ENCODE data around the gene TCEAL1. TPM values are rescaled to one million over a fixed set of nuclear protein-coding genes. Genes with fewer than 3 reads are reported as not detected.

The TCEAL1 gene
- polyA plus RNA-seq, 1 of the 3 experiments (the other 2 are of a cell fraction), result 22.1 TPM

DNA sequence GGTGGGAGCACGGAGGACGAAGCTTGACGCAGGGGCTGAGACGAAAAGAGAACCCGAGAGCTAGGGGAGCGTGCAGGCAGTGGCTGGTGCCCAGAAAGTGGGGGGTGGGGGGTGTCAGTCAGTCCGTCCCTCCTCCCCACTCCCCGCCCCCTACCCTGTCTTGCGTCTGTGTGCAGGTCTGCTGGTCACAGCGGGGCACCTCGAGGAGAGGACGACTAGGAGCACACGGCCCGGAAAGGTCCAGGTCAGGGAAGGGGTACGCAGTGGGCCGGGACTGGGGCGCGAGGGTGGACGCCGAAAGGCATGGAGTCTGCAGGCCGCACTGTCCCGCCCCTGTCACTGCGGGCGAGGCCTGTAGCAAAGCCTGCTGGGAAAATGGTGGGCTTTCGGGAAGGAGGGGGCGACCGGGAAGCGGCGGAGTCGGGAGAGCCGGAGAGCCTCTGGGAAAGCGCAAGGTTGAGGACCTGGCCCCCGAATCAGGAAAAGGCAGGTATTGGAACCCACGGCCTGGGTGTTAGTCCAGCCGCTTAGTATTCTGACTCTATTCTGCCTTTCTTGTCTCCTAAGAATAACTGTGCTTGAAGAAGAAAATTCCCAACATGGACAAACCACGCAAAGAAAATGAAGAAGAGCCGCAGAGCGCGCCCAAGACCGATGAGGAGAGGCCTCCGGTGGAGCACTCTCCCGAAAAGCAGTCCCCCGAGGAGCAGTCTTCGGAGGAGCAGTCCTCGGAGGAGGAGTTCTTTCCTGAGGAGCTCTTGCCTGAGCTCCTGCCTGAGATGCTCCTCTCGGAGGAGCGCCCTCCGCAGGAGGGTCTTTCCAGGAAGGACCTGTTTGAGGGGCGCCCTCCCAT, 769 bp downstream of the TCEAL1 start (continued):
- TF ChIP-seq CHD2 (IDR thresholded peaks at IDR 0.05; ENCODE audit: low read length, partially characterized antibody), result peak; percentile 2
- TF ChIP-seq, protein P1, sequence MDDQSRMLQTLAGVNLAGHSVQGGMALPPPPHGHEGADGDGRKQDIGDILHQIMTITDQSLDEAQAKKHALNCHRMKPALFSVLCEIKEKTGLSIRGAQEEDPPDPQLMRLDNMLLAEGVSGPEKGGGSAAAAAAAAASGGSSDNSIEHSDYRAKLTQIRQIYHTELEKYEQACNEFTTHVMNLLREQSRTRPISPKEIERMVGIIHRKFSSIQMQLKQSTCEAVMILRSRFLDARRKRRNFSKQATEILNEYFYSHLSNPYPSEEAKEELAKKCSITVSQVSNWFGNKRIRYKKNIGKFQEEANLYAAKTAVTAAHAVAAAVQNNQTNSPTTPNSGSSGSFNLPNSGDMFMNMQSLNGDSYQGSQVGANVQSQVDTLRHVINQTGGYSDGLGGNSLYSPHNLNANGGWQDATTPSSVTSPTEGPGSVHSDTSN (IDR thresholded peaks at IDR 0.05), result peak; percentile 28; the same call in 1 of the 2 replicates
- TF ChIP-seq, protein P2, sequence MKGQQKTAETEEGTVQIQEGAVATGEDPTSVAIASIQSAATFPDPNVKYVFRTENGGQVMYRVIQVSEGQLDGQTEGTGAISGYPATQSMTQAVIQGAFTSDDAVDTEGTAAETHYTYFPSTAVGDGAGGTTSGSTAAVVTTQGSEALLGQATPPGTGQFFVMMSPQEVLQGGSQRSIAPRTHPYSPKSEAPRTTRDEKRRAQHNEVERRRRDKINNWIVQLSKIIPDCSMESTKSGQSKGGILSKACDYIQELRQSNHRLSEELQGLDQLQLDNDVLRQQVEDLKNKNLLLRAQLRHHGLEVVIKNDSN (IDR thresholded peaks at IDR 0.05; ENCODE audit: borderline replicate concordance, low read depth), result no peak
- TF ChIP-seq MEF2A (IDR thresholded peaks at IDR 0.05; ENCODE audit: borderline replicate concordance, low read depth), result no peak
- TF ChIP-seq, protein P3, sequence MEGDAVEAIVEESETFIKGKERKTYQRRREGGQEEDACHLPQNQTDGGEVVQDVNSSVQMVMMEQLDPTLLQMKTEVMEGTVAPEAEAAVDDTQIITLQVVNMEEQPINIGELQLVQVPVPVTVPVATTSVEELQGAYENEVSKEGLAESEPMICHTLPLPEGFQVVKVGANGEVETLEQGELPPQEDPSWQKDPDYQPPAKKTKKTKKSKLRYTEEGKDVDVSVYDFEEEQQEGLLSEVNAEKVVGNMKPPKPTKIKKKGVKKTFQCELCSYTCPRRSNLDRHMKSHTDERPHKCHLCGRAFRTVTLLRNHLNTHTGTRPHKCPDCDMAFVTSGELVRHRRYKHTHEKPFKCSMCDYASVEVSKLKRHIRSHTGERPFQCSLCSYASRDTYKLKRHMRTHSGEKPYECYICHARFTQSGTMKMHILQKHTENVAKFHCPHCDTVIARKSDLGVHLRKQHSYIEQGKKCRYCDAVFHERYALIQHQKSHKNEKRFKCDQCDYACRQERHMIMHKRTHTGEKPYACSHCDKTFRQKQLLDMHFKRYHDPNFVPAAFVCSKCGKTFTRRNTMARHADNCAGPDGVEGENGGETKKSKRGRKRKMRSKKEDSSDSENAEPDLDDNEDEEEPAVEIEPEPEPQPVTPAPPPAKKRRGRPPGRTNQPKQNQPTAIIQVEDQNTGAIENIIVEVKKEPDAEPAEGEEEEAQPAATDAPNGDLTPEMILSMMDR (IDR thresholded peaks at IDR 0.05), result peak; percentile 65
- no peak for TF ChIP-seq NFIC (IDR thresholded peaks at IDR 0.05; ENCODE audit: borderline replicate concordance)
- TF ChIP-seq GATA2 (CRISPR knock-in tag; IDR thresholded peaks at IDR 0.05), result 0 out of 2 replicates have a peak, but pooled peaks have one; percentile 6
- no peak for TF ChIP-seq GABPA (IDR thresholded peaks at IDR 0.05; ENCODE audit: low read depth)
- no peak for TF ChIP-seq FOXM1 (IDR thresholded peaks at IDR 0.05; ENCODE audit: low read depth)
- no peak; the same call in 1 of the 2 replicates for TF ChIP-seq TAF1 (IDR thresholded peaks at IDR 0.05; ENCODE audit: borderline replicate concordance, low read depth, low read length)

DNA sequence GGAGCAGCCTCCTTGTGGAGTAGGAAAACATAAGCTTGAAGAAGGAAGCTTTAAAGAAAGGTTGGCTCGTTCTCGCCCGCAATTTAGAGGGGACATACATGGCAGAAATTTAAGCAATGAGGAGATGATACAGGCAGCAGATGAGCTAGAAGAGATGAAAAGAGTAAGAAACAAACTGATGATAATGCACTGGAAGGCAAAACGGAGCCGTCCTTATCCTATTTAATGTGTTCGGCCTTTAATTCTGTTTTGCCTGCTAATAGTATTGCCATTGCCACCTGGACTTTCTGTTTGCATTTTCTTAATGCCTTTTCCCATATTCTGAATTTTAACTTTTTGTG, 1.4 kb downstream of the TCEAL1 start:
- Histone ChIP-seq H3K79me2 (ENCODE audit: insufficient read depth) (peaks cover 6% of the 10 kb centered on the region; the same call in 1 of the 2 replicates), H3K27ac (ENCODE audit: low read depth in 2 of 2, low read length in 1 of 2) (peak overlapping the region; percentile 86 to 92), H3K4me3 (ENCODE audit: low read depth in 2 of 2, low read length in 1 of 2) (peak overlapping the region; percentile 62 to 67), H3K9me3 (no peaks in the 10 kb centered on the region), H3K9ac (peak overlapping the region; percentile 79), H3K4me2 (peak overlapping the region; percentile 82), H3K9me2 (no peaks in the 10 kb centered on the region), H3F3A (replicated peaks; ENCODE audit: insufficient read depth) (peaks cover 14% of the 10 kb centered on the region), H3K4me1 (ENCODE audit: control insufficient read depth in 1 of 2, insufficient read depth in 2 of 2, low read depth in 1 of 2, low read length in 1 of 2) (peaks cover 1 to 3% of the 10 kb centered on the region in 2 experiments; a peak in 3 of 4 replicates), H3K27me3 (ENCODE audit: insufficient read depth) (no peaks in the 10 kb centered on the region; the same call in 1 of the 2 replicates), H3K36me3 (replicated peaks in 1 of 2; ENCODE audit: control insufficient read depth in 1 of 2, insufficient read depth in 2 of 2, low read length in 1 of 2) (no peaks in the 10 kb centered on the region), H2AFZ (ENCODE audit: low read depth) (peak overlapping the region; percentile 60; the same call in 1 of the 2 replicates), H4K20me1 (ENCODE audit: insufficient read depth) (no peaks in the 10 kb centered on the region)
- WGBS (ENCODE audit: low lambda C conversion rate), result 24% methylated on average over 6 of the region's 6 CpGs
- no peak for DNase-seq
- ChIA-PET CTCF (interaction anchor here (0.5 to 1.9 kb wide), 27 partner anchors 8 to 274 kb away, joined by 3 to 13 read pairs (median 3); partner anchors contain the start of genes MORF4L2, TCEAL3 and TCEAL9), POLR2A (interaction anchor here (0.5 to 1.9 kb wide), 3 partner anchors 9 to 57 kb away, joined by 3 to 7 read pairs (median 7); partner anchors contain the start of gene MORF4L2)
- TF ChIP-seq, protein P4, sequence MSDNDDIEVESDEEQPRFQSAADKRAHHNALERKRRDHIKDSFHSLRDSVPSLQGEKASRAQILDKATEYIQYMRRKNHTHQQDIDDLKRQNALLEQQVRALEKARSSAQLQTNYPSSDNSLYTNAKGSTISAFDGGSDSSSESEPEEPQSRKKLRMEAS (IDR thresholded peaks at IDR 0.05; ENCODE audit: low read depth), result no peak
- TF ChIP-seq, protein P5, sequence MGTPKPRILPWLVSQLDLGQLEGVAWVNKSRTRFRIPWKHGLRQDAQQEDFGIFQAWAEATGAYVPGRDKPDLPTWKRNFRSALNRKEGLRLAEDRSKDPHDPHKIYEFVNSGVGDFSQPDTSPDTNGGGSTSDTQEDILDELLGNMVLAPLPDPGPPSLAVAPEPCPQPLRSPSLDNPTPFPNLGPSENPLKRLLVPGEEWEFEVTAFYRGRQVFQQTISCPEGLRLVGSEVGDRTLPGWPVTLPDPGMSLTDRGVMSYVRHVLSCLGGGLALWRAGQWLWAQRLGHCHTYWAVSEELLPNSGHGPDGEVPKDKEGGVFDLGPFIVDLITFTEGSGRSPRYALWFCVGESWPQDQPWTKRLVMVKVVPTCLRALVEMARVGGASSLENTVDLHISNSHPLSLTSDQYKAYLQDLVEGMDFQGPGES (IDR thresholded peaks at IDR 0.05; ENCODE audit: low read depth, low read length), result no peak
- TF ChIP-seq NRF1 (IDR thresholded peaks at IDR 0.05; ENCODE audit: low read depth, low read length) (no peak), YY1 (IDR thresholded peaks at IDR 0.05; ENCODE audit: low read depth) (no peak), TAF1 (IDR thresholded peaks at IDR 0.05; ENCODE audit: borderline replicate concordance, low read depth, low read length) (no peak), ELF1 (IDR thresholded peaks at IDR 0.05) (no peak), MEF2A (IDR thresholded peaks at IDR 0.05; ENCODE audit: borderline replicate concordance, low read depth) (no peak), EZH2phosphoT487 (IDR thresholded peaks at IDR 0.05; ENCODE audit: borderline replicate concordance, low read depth) (no peak), CHD2 (IDR thresholded peaks at IDR 0.05; ENCODE audit: low read length, partially characterized antibody) (no peak), RXRA (IDR thresholded peaks at IDR 0.05; ENCODE audit: borderline replicate concordance, low read depth) (no peak), SIN3A (IDR thresholded peaks at IDR 0.05; ENCODE audit: borderline replicate concordance, low read depth, low read length) (no peak)
- TF ChIP-seq, protein P6, sequence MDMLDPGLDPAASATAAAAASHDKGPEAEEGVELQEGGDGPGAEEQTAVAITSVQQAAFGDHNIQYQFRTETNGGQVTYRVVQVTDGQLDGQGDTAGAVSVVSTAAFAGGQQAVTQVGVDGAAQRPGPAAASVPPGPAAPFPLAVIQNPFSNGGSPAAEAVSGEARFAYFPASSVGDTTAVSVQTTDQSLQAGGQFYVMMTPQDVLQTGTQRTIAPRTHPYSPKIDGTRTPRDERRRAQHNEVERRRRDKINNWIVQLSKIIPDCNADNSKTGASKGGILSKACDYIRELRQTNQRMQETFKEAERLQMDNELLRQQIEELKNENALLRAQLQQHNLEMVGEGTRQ (IDR thresholded peaks at IDR 0.05; ENCODE audit: borderline replicate concordance, low read depth, low read length), result no peak
